SK-N-SH treated with all-trans-retinoic acid at 6 μM for 48 hours (cell line): Measurements from ENCODE around the gene TMEM200B.
A peak's percentile ranks its signal among the peaks of the same experiment; 100 is the strongest.

Source experiments
- ARNTL ChIP-seq: fragments of 450-650 bp; formaldehyde crosslinking; IDR thresholded peaks from 2 replicates; pipeline ENCODE4 v1.5.0; 2020; ENCODE audit warnings: low read depth, mild to moderate bottlenecking, moderate library complexity, borderline replicate concordance
- CREB5 ChIP-seq: fragments of 250-450 bp; sonication (Bioruptor Pico); IDR thresholded peaks from 2 replicates; pipeline ENCODE4 v1.5.1; 2020; ENCODE audit warnings: low read depth, mild to moderate bottlenecking, moderate library complexity
- ESRRG ChIP-seq: fragments of 250-450 bp; sonication (Bioruptor Pico); IDR thresholded peaks from 2 replicates; pipeline ENCODE4 v1.6.1; 2021; ENCODE audit warnings: mild to moderate bottlenecking
- ISL1 ChIP-seq: fragments of 250-450 bp; sonication (Bioruptor Pico); IDR thresholded peaks from 2 replicates; pipeline ENCODE4 v2.1.2; 2022; ENCODE audit warnings: mild to moderate bottlenecking, moderate library complexity
- OSR1 ChIP-seq: fragments of 250-450 bp; sonication (Bioruptor Pico); IDR thresholded peaks from 2 replicates; pipeline ENCODE4 v1.8.0; 2022; ENCODE audit warnings: moderate library complexity, mild to moderate bottlenecking, inconsistent platforms
- PATZ1 ChIP-seq: fragments of 250-450 bp; sonication (Bioruptor Pico); IDR thresholded peaks from 2 replicates; pipeline ENCODE4 v1.8.0; 2020; ENCODE audit warnings: mild to moderate bottlenecking, moderate library complexity, borderline replicate concordance
- POU6F1 ChIP-seq: fragments of 250-450 bp; sonication (Bioruptor Pico); IDR thresholded peaks from 2 replicates; pipeline ENCODE4 v1.8.0; 2021; ENCODE audit warnings: low read depth, mild to moderate bottlenecking, moderate library complexity, borderline replicate concordance
- PPARA ChIP-seq: fragments of 250-450 bp; sonication (Bioruptor Pico); IDR thresholded peaks from 2 replicates; pipeline ENCODE4 v1.5.0; 2020; ENCODE audit warnings: mild to moderate bottlenecking, borderline replicate concordance
- RARB ChIP-seq: fragments of 250-450 bp; sonication (Bioruptor Pico); IDR thresholded peaks from 2 replicates; pipeline ENCODE4 v1.8.0; 2021; ENCODE audit warnings: mild to moderate bottlenecking, moderate library complexity
- SNAI2 ChIP-seq: fragments of 250-450 bp; sonication (Bioruptor Pico); IDR thresholded peaks from 2 replicates; pipeline ENCODE4 v1.5.0; 2020; ENCODE audit warnings: mild to moderate bottlenecking, moderate library complexity
- ZFP3 ChIP-seq: fragments of 250-450 bp; sonication (Bioruptor Pico); IDR thresholded peaks from 2 replicates; pipeline ENCODE4 v1.5.0; 2020; ENCODE audit warnings: mild to moderate bottlenecking, moderate library complexity
- ZFP30 ChIP-seq: fragments of 450-650 bp; formaldehyde crosslinking; IDR thresholded peaks from 2 replicates; pipeline ENCODE4 v1.5.0; 2022; ENCODE audit warnings: mild to moderate bottlenecking, moderate library complexity
- TF ChIP-seq, protein P1 (sequence below): fragments of 250-450 bp; sonication (Bioruptor Pico); IDR thresholded peaks from 2 replicates; pipeline ENCODE4 v1.5.1; 2021; ENCODE audit warnings: mild to moderate bottlenecking, moderate library complexity

DNA sequence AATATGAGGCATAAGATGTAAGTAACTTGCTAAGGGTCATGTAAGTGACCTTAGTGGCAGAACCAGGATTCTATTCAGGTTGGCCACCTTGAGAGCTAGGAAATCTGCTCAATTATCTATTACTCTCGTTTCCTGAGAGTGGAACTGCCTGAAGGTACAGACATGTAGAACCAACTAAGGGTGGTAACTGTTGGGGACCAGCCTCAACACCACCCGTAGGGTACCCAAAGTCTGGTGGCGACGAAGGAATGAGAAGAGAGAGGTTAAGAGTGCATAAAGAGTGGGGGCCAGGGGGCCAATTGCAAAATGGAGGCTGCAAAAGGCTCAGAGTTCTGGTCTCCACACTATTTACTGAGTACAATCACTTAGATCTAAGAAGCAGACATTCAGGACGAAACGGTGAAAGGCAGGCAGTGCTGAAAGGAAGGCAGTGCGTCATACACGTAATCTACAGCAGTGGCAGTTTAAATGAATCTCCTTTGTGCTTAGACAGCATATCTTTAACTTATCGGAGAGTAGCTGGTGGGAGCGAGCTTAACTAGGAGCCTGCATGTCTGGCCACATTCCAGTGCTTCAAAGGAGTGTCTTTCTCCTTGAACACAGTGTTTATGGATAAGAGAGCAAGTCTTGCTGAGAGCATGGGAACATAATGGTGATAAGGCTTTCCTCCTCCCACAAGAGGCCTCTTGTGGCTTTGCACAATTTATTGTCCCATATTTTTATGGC, 33.0 kb upstream of the TMEM200B start:
- TF ChIP-seq CREB5 (CRISPR knock-in tag) (peak; percentile 36; the same call in 1 of the 2 replicates), ARNTL (CRISPR knock-in tag) (no peak), PATZ1 (CRISPR knock-in tag) (no peak), ZFP3 (CRISPR knock-in tag) (no peak; the same call in 1 of the 2 replicates), PPARA (no peak), RARB (CRISPR knock-in tag) (no peak), OSR1 (CRISPR knock-in tag) (no peak), ESRRG (CRISPR knock-in tag) (no peak), ISL1 (CRISPR knock-in tag) (peak; percentile 66), SNAI2 (no peak), POU6F1 (no peak), ZFP30 (CRISPR knock-in tag) (peak; percentile 87)
- TF ChIP-seq, protein P1, sequence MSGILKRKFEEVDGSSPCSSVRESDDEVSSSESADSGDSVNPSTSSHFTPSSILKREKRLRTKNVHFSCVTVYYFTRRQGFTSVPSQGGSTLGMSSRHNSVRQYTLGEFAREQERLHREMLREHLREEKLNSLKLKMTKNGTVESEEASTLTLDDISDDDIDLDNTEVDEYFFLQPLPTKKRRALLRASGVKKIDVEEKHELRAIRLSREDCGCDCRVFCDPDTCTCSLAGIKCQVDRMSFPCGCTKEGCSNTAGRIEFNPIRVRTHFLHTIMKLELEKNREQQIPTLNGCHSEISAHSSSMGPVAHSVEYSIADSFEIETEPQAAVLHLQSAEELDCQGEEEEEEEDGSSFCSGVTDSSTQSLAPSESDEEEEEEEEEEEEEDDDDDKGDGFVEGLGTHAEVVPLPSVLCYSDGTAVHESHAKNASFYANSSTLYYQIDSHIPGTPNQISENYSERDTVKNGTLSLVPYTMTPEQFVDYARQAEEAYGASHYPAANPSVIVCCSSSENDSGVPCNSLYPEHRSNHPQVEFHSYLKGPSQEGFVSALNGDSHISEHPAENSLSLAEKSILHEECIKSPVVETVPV (CRISPR knock-in tag) = no peak
